ENCODE results near the gene A4GALT. TPM values are rescaled to one million over a fixed set of nuclear protein-coding genes. Genes with fewer than 3 reads are reported as not detected.
"Not testable (repeated sequence)": the region's sequence is repeated elsewhere in the genome, so short reads cannot be mapped to it uniquely, and the experiment has no call there.

The A4GALT gene
- total and polyA plus RNA-seq, 2 experiments from 2014 or later = 14.8 to 18.6 TPM

- H3K9ac ChIP-seq = peak overlapping the region; percentile 80
- no peaks in the 10 kb centered on the region for H3K79me2 ChIP-seq (ENCODE audit: insufficient read depth)
- peak overlapping the region; percentile 100 for H3K27ac ChIP-seq
- H3K9me3 ChIP-seq (ENCODE audit: low read depth) = no peaks in the 10 kb centered on the region
- no peaks in the 10 kb centered on the region for H3K36me3 ChIP-seq (ENCODE audit: low read depth)
- H3K4me3 ChIP-seq = no peak overlapping the region
- peak overlapping the region; percentile 85 for H2AFZ ChIP-seq
- no peaks in the 10 kb centered on the region for H4K20me1 ChIP-seq (ENCODE audit: insufficient read depth)
- in situ Hi-C loops (cut with MboI) = no loop called here
- peak; percentile 93 for DNase-seq
- peaks cover 26% of the 10 kb centered on the region for H3F3A ChIP-seq (ENCODE audit: insufficient read depth)
- no peaks in the 10 kb centered on the region for H3K9me2 ChIP-seq (ENCODE audit: insufficient read depth)
- 10% methylated on average over 13 to 14 of the region's 14 CpGs for WGBS, 2 experiments (ENCODE audit: low coverage in 1 of 2, low lambda C conversion rate in 2 of 2, missing lambda C conversion rate in 2 of 2)
- H3K4me2 ChIP-seq (ENCODE audit: unreplicated experiment) = peak overlapping the region; percentile 59
- no peak for TF ChIP-seq EZH2phosphoT487 (IDR thresholded peaks at IDR 0.05; ENCODE audit: insufficient read depth, low read depth)
- TF ChIP-seq EZH2 (IDR thresholded peaks at IDR 0.05; ENCODE audit: insufficient read depth, poor library complexity, severe bottlenecking) = no peak
- H3K4me1 ChIP-seq (ENCODE audit: insufficient read depth) = peaks cover 46% of the 10 kb centered on the region
- H3K27me3 ChIP-seq (replicated peaks; ENCODE audit: insufficient read depth) = no peaks in the 10 kb centered on the region
Observed at GRCh38 chr22:42747701-42748513, 27.2 kb upstream of the A4GALT start.

GRCh38 chr22:42745118-42745517 is 24.4 kb upstream of the A4GALT start:
- H3K27me3 ChIP-seq (replicated peaks; ENCODE audit: insufficient read depth) = no peaks in the 10 kb centered on the region
- in situ Hi-C loops (cut with MboI) = no loop called here
- 46 to 54% methylated on average over 11 of the region's 11 CpGs for WGBS, 2 experiments (ENCODE audit: low coverage in 1 of 2, low lambda C conversion rate in 2 of 2, missing lambda C conversion rate in 2 of 2)
- no peak overlapping the region for H3K4me2 ChIP-seq (ENCODE audit: unreplicated experiment)
- DNase-seq = peak; percentile 79
- H3F3A ChIP-seq (ENCODE audit: insufficient read depth) = peaks cover 31% of the 10 kb centered on the region
- no peaks in the 10 kb centered on the region for H3K79me2 ChIP-seq (ENCODE audit: insufficient read depth)
- H3K4me3 ChIP-seq = no peak overlapping the region
- TF ChIP-seq EZH2 (IDR thresholded peaks at IDR 0.05; ENCODE audit: insufficient read depth, poor library complexity, severe bottlenecking) (no peak), EZH2phosphoT487 (IDR thresholded peaks at IDR 0.05; ENCODE audit: insufficient read depth, low read depth) (no peak)
- no peaks in the 10 kb centered on the region for H4K20me1 ChIP-seq (ENCODE audit: insufficient read depth)
- peak overlapping the region; percentile 93 for H3K27ac ChIP-seq
- H3K9me2 ChIP-seq (ENCODE audit: insufficient read depth) = no peaks in the 10 kb centered on the region
- peak overlapping the region; percentile 62 for H2AFZ ChIP-seq
- H3K9ac ChIP-seq = peak overlapping the region; percentile 79; the same call in 1 of the 2 replicates
- H3K9me3 ChIP-seq (ENCODE audit: low read depth) = no peaks in the 10 kb centered on the region
- H3K36me3 ChIP-seq (ENCODE audit: low read depth) = no peaks in the 10 kb centered on the region
- H3K4me1 ChIP-seq (ENCODE audit: insufficient read depth) = peaks cover 49% of the 10 kb centered on the region

GRCh38 chr22:42743501-42743991 is 22.9 kb upstream of the A4GALT start:
- H3K4me2 ChIP-seq (ENCODE audit: unreplicated experiment) = peak overlapping the region; percentile 45
- in situ Hi-C loops (cut with MboI) = no loop called here
- peak overlapping the region; percentile 79 for H3K9ac ChIP-seq
- H3K4me1 ChIP-seq (ENCODE audit: insufficient read depth) = peaks cover 38% of the 10 kb centered on the region
- WGBS, 2 experiments (ENCODE audit: low coverage in 1 of 2, low lambda C conversion rate in 2 of 2, missing lambda C conversion rate in 2 of 2) = 3 to 4% methylated on average over 9 of the region's 9 CpGs
- peaks cover 21% of the 10 kb centered on the region for H3F3A ChIP-seq (ENCODE audit: insufficient read depth)
- DNase-seq = peak; percentile 98
- no peaks in the 10 kb centered on the region for H4K20me1 ChIP-seq (ENCODE audit: insufficient read depth)
- no peak overlapping the region for H3K4me3 ChIP-seq
- H2AFZ ChIP-seq = peak overlapping the region; percentile 51
- peak overlapping the region; percentile 93 for H3K27ac ChIP-seq
- no peaks in the 10 kb centered on the region for H3K9me3 ChIP-seq (ENCODE audit: low read depth)
- TF ChIP-seq EZH2phosphoT487 (IDR thresholded peaks at IDR 0.05; ENCODE audit: insufficient read depth, low read depth) = no peak
- no peak for TF ChIP-seq EZH2 (IDR thresholded peaks at IDR 0.05; ENCODE audit: insufficient read depth, poor library complexity, severe bottlenecking)
- H3K79me2 ChIP-seq (ENCODE audit: insufficient read depth) = no peaks in the 10 kb centered on the region
- H3K36me3 ChIP-seq (ENCODE audit: low read depth) = no peaks in the 10 kb centered on the region
- no peaks in the 10 kb centered on the region for H3K9me2 ChIP-seq (ENCODE audit: insufficient read depth)
- H3K27me3 ChIP-seq (replicated peaks; ENCODE audit: insufficient read depth) = no peaks in the 10 kb centered on the region

- Histone ChIP-seq H3K4me1 (ENCODE audit: insufficient read depth) (peaks cover 34% of the 10 kb centered on the region), H4K20me1 (ENCODE audit: insufficient read depth) (no peaks in the 10 kb centered on the region), H3K9me2 (ENCODE audit: insufficient read depth) (no peaks in the 10 kb centered on the region), H3K27ac (peak overlapping the region; percentile 93), H3K9ac (peak overlapping the region; percentile 79), H3K79me2 (ENCODE audit: insufficient read depth) (no peaks in the 10 kb centered on the region), H2AFZ (peak overlapping the region; percentile 51), H3K36me3 (ENCODE audit: low read depth) (no peaks in the 10 kb centered on the region), H3K9me3 (ENCODE audit: low read depth) (no peaks in the 10 kb centered on the region), H3K4me3 (no peak overlapping the region), H3K27me3 (replicated peaks; ENCODE audit: insufficient read depth) (no peaks in the 10 kb centered on the region), H3K4me2 (ENCODE audit: unreplicated experiment) (peak overlapping the region; percentile 45), H3F3A (ENCODE audit: insufficient read depth) (peaks cover 17% of the 10 kb centered on the region)
- DNase-seq = peak; percentile 57
- 16 to 24% methylated on average over 8 of the region's 8 CpGs for WGBS, 2 experiments (ENCODE audit: low coverage in 1 of 2, low lambda C conversion rate in 2 of 2, missing lambda C conversion rate in 2 of 2)
- in situ Hi-C loops (cut with MboI) = no loop called here
- TF ChIP-seq EZH2 (IDR thresholded peaks at IDR 0.05; ENCODE audit: insufficient read depth, poor library complexity, severe bottlenecking) = no peak
- TF ChIP-seq EZH2phosphoT487 (IDR thresholded peaks at IDR 0.05; ENCODE audit: insufficient read depth, low read depth) = no peak
Observed at GRCh38 chr22:42742940-42743339, 22.3 kb upstream of the A4GALT start.

GRCh38 chr22:42740320-42740719 is 19.6 kb upstream of the A4GALT start:
- H3K9me2 ChIP-seq (ENCODE audit: insufficient read depth); DNase-seq; H3K27me3 ChIP-seq (replicated peaks; ENCODE audit: insufficient read depth); H3K9me3 ChIP-seq (ENCODE audit: low read depth); in situ Hi-C loops (cut with MboI); H2AFZ ChIP-seq; H3K4me2 ChIP-seq (ENCODE audit: unreplicated experiment); H3K4me3 ChIP-seq; H3K9ac ChIP-seq; H3F3A ChIP-seq (ENCODE audit: insufficient read depth); H3K36me3 ChIP-seq (ENCODE audit: low read depth); H3K27ac ChIP-seq; H4K20me1 ChIP-seq (ENCODE audit: insufficient read depth); H3K79me2 ChIP-seq (ENCODE audit: insufficient read depth): not testable (repeated sequence)
- 92 to 94% methylated on average over 5 of the region's 5 CpGs for WGBS, 2 experiments (ENCODE audit: low coverage in 1 of 2, low lambda C conversion rate in 2 of 2, missing lambda C conversion rate in 2 of 2)
- H3K4me1 ChIP-seq (ENCODE audit: insufficient read depth) = peaks cover 25% of the 10 kb centered on the region
